Measurements from ENCODE around the gene PCDHGA12. TPM values are rescaled to one million over a fixed set of nuclear protein-coding genes. Genes with fewer than 3 reads are reported as not detected.
"Not testable (repeated sequence)": the region's sequence is repeated elsewhere in the genome, so short reads cannot be mapped to it uniquely, and the experiment has no call there.

PCDHGA12 gene
- not detected for polyA plus RNA-seq (2013, experiment 1 of 2)
- polyA plus RNA-seq (2013, experiment 2 of 2) = 0.13 TPM

DNA sequence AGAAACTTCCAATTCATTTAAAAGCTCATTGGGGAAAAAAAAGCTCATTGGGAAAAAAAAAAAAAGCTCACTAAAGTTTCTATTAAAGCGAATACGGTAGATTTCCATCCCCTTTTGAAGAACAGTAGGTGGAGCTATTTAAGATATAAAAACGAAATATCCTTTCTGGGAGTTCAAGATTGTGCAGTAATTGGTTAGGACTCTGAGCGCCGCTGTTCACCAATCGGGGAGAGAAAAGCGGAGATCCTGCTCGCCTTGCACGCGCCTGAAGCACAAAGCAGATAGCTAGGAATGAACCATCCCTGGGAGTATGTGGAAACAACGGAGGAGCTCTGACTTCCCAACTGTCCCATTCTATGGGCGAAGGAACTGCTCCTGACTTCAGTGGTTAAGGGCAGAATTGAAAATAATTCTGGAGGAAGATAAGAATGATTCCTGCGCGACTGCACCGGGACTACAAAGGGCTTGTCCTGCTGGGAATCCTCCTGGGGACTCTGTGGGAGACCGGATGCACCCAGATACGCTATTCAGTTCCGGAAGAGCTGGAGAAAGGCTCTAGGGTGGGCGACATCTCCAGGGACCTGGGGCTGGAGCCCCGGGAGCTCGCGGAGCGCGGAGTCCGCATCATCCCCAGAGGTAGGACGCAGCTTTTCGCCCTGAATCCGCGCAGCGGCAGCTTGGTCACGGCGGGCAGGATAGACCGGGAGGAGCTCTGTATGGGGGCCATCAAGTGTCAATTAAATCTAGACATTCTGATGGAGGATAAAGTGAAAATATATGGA lies at the start of gene PCDHGA12:
Gene PCDHGA12 (plus strand): TSS at position 176 of the 782 bp plus-strand sequence. CDS start 253 bp downstream, at position 429.
- no peaks in the 10 kb centered on the region for H3K27me3 ChIP-seq (ENCODE audit: insufficient read depth, low read length)
- no peaks in the 10 kb centered on the region for H3K4me1 ChIP-seq (ENCODE audit: insufficient read depth, low read length)
- peaks cover 41% of the 10 kb centered on the region; the same call in 1 of the 2 replicates for H3K36me3 ChIP-seq (ENCODE audit: insufficient read depth, low read length)
- peaks cover 73% of the 10 kb centered on the region for H3K9me3 ChIP-seq (ENCODE audit: insufficient read depth, low read depth, low read length)
- no peak within 1 kb of the TSS for H3K9ac ChIP-seq (ENCODE audit: low read depth, low read length)
- no peak within 1 kb of the TSS for H3K4me3 ChIP-seq (ENCODE audit: low read length)
- no peak within 1 kb of the TSS for H3K27ac ChIP-seq (ENCODE audit: low read depth, low read length)
- WGBS = 97% methylated on average over 33 of the region's 33 CpGs

- no peak within 1 kb of the TSS for H3K9ac ChIP-seq (ENCODE audit: low read depth, low read length)
- WGBS = 96% methylated on average over 37 of the region's 37 CpGs
- peaks cover 44% of the 10 kb centered on the region; the same call in 1 of the 2 replicates for H3K9me3 ChIP-seq (ENCODE audit: insufficient read depth, low read depth, low read length)
- H3K27me3 ChIP-seq (ENCODE audit: insufficient read depth, low read length) = no peaks in the 10 kb centered on the region
- H3K27ac ChIP-seq (ENCODE audit: low read depth, low read length) = no peak within 1 kb of the TSS
- 0 out of 2 replicates have a peak, but pooled peaks cover 3% of the 10 kb centered on the region for H3K36me3 ChIP-seq (ENCODE audit: insufficient read depth, low read length)
- H3K4me3 ChIP-seq (ENCODE audit: low read length) = no peak within 1 kb of the TSS
- H3K4me1 ChIP-seq (ENCODE audit: insufficient read depth, low read length) = no peaks in the 10 kb centered on the region
Observed at GRCh38 chr5:141382469-141383294, 47.6 kb upstream of the PCDHGA12 start, which contains the start of gene PCDHGA7. Gene PCDHGA7 (plus strand): TSS chr5:141382742. CDS start chr5:141382900, 158 bp downstream.

DNA sequence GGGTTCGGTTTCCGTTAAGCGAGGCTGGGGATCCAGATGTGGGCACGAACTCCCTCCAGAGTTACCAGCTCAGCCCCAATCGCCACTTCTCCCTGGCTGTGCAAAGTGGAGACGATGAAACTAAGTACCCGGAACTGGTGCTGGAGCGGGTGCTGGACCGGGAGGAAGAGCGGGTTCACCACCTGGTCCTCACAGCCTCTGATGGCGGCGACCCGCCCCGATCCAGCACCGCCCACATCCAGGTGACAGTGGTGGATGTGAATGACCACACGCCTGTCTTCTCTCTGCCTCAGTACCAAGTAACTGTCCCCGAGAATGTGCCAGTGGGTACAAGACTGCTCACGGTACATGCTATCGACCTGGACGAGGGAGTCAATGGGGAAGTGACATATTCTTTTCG lies 47.0 kb upstream of the PCDHGA12 start:
- H3K9ac ChIP-seq (ENCODE audit: low read depth, low read length) = no peak overlapping the region
- H3K9me3 ChIP-seq (ENCODE audit: insufficient read depth, low read depth, low read length) = peaks cover 46% of the 10 kb centered on the region
- WGBS = 95% methylated on average over 21 of the region's 21 CpGs
- no peaks in the 10 kb centered on the region for H3K4me1 ChIP-seq (ENCODE audit: insufficient read depth, low read length)
- H3K4me3 ChIP-seq (ENCODE audit: low read length) = no peak overlapping the region
- no peak overlapping the region for H3K27ac ChIP-seq (ENCODE audit: low read depth, low read length)
- H3K27me3 ChIP-seq (ENCODE audit: insufficient read depth, low read length) = no peaks in the 10 kb centered on the region
- 0 out of 2 replicates have a peak, but pooled peaks cover 3% of the 10 kb centered on the region for H3K36me3 ChIP-seq (ENCODE audit: insufficient read depth, low read length)

- peaks cover 9% of the 10 kb centered on the region; the same call in 1 of the 2 replicates for H3K36me3 ChIP-seq (ENCODE audit: insufficient read depth, low read length)
- H3K27ac ChIP-seq (ENCODE audit: low read depth, low read length) = no peak overlapping the region
- H3K9me3 ChIP-seq (ENCODE audit: insufficient read depth, low read depth, low read length) = peaks cover 59% of the 10 kb centered on the region
- H3K27me3 ChIP-seq (ENCODE audit: insufficient read depth, low read length) = no peaks in the 10 kb centered on the region
- H3K4me1 ChIP-seq (ENCODE audit: insufficient read depth, low read length) = no peaks in the 10 kb centered on the region
- no peak overlapping the region for H3K4me3 ChIP-seq (ENCODE audit: low read length)
- H3K9ac ChIP-seq (ENCODE audit: low read depth, low read length) = no peak overlapping the region
- WGBS = 96% methylated on average over 43 of the region's 43 CpGs
Observed at GRCh38 chr5:141384471-141385267, 45.6 kb upstream of the PCDHGA12 start.

DNA sequence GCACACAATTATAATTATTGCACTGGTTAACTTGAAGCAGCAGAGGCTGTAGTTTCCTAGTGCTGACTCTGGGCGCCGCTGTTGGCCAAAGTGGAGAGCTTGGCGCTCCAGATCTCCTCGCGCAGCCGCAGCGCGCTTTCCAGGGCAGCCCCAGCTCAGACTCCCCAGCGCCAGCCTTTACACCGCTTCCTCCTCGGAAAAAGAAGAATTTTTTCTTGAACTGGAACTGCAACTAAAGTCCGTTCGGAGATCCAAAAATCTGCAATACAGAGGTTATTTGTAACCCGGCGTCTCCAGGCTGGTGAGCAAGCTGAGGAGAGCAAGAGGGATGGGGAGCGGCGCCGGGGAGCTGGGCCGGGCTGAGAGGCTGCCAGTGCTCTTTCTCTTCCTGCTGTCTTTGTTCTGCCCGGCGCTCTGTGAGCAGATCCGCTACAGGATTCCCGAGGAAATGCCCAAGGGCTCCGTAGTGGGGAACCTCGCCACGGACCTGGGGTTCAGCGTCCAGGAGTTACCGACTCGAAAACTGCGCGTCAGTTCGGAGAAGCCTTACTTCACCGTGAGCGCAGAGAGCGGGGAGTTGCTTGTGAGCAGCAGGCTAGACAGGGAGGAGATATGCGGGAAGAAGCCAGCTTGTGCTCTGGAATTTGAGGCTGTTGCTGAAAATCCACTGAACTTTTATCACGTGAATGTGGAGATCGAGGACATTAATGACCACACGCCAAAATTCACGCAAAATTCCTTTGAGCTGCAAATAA lies 42.6 kb upstream of the PCDHGA12 start, which contains the start of gene PCDHGB4:
Gene PCDHGB4 (plus strand): TSS at position 142 of the 755 bp plus-strand sequence. CDS start 187 bp downstream, at position 329.
- Histone ChIP-seq H3K9me3 (ENCODE audit: insufficient read depth, low read depth, low read length) (peaks cover 77% of the 10 kb centered on the region), H3K36me3 (ENCODE audit: insufficient read depth, low read length) (peaks cover 19% of the 10 kb centered on the region; the same call in 1 of the 2 replicates), H3K4me3 (ENCODE audit: low read length) (peak within 1 kb of the TSS; percentile 59)
- H3K4me1 ChIP-seq (ENCODE audit: insufficient read depth, low read length); H3K27ac ChIP-seq (ENCODE audit: low read depth, low read length); H3K9ac ChIP-seq (ENCODE audit: low read depth, low read length); H3K27me3 ChIP-seq (ENCODE audit: insufficient read depth, low read length): not testable (repeated sequence)
- 79% methylated on average over 18 of the region's 40 CpGs for WGBS

GRCh38 chr5:141388661-141389060 lies 41.6 kb upstream of the PCDHGA12 start:
- WGBS = 94% methylated on average over 10 of the region's 10 CpGs
- H3K4me3 ChIP-seq (ENCODE audit: low read length) = peak overlapping the region; percentile 12; the same call in 1 of the 2 replicates
- no peaks in the 10 kb centered on the region for H3K27me3 ChIP-seq (ENCODE audit: insufficient read depth, low read length)
- peaks cover 28% of the 10 kb centered on the region; the same call in 1 of the 2 replicates for H3K36me3 ChIP-seq (ENCODE audit: insufficient read depth, low read length)
- H3K9ac ChIP-seq (ENCODE audit: low read depth, low read length) = no peak overlapping the region
- no peaks in the 10 kb centered on the region for H3K4me1 ChIP-seq (ENCODE audit: insufficient read depth, low read length)
- H3K9me3 ChIP-seq (ENCODE audit: insufficient read depth, low read depth, low read length) = peaks cover 77% of the 10 kb centered on the region
- no peak overlapping the region for H3K27ac ChIP-seq (ENCODE audit: low read depth, low read length)

- Histone ChIP-seq H3K4me1 (ENCODE audit: insufficient read depth, low read length) (no peaks in the 10 kb centered on the region), H3K27ac (ENCODE audit: low read depth, low read length) (no peak overlapping the region), H3K9me3 (ENCODE audit: insufficient read depth, low read depth, low read length) (peaks cover 78% of the 10 kb centered on the region), H3K36me3 (ENCODE audit: insufficient read depth, low read length) (peaks cover 28% of the 10 kb centered on the region; the same call in 1 of the 2 replicates), H3K27me3 (ENCODE audit: insufficient read depth, low read length) (no peaks in the 10 kb centered on the region), H3K9ac (ENCODE audit: low read depth, low read length) (no peak overlapping the region), H3K4me3 (ENCODE audit: low read length) (peak overlapping the region; percentile 12; the same call in 1 of the 2 replicates)
- 97% methylated on average over 77 of the region's 77 CpGs for whole genome bisulfite sequencing
Observed at GRCh38 chr5:141389153-141390042, 40.9 kb upstream of the PCDHGA12 start.

DNA sequence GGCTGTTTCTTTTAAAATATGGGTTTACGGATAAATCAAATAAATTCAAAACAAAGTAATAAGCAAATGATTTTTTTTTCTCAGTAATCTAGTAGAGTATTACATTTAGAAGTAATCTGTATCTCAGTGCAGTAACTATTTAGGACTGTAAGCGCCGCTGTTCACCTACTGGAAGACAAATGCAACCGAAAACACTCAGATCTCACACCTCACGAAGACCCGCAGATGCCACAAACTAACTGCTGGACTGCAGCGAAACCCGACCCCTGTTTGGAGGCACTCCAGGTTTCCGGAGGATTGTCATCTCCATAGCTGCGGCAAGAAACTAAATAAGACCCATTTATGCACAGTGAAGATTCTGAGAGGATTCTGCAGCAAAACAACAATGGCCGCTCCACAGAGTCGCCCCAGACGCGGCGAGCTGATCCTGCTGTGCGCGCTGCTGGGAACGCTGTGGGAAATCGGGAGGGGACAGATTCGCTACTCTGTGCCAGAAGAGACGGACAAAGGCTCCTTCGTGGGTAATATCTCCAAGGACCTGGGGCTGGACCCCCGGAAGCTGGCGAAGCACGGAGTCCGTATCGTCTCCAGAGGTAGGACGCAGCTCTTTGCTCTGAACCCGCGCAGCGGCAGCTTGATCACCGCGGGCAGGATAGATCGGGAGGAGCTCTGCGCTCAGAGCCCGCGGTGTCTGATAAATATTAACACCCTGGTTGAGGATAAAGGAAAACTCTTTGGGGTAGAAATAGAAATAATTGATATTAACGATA lies 37.7 kb upstream of the PCDHGA12 start, which contains the start of gene PCDHGA8:
Gene PCDHGA8 (plus strand): TSS at position 205 of the 770 bp plus-strand sequence. CDS start 181 bp downstream, at position 386.
- H3K27ac ChIP-seq (ENCODE audit: low read depth, low read length) = no peak within 1 kb of the TSS
- H3K27me3 ChIP-seq (ENCODE audit: insufficient read depth, low read length) = no peaks in the 10 kb centered on the region
- no peaks in the 10 kb centered on the region for H3K4me1 ChIP-seq (ENCODE audit: insufficient read depth, low read length)
- no peak within 1 kb of the TSS for H3K4me3 ChIP-seq (ENCODE audit: low read length)
- peaks cover 28% of the 10 kb centered on the region; the same call in 1 of the 2 replicates for H3K36me3 ChIP-seq (ENCODE audit: insufficient read depth, low read length)
- no peak within 1 kb of the TSS for H3K9ac ChIP-seq (ENCODE audit: low read depth, low read length)
- H3K9me3 ChIP-seq (ENCODE audit: insufficient read depth, low read depth, low read length) = peaks cover 85% of the 10 kb centered on the region
- WGBS = 96% methylated on average over 37 of the region's 38 CpGs

- no peak overlapping the region for H3K27ac ChIP-seq (ENCODE audit: low read depth, low read length)
- peaks cover 85% of the 10 kb centered on the region for H3K9me3 ChIP-seq (ENCODE audit: insufficient read depth, low read depth, low read length)
- H3K4me1 ChIP-seq (ENCODE audit: insufficient read depth, low read length) = no peaks in the 10 kb centered on the region
- 94% methylated on average over 21 of the region's 21 CpGs for WGBS
- peaks cover 28% of the 10 kb centered on the region; the same call in 1 of the 2 replicates for H3K36me3 ChIP-seq (ENCODE audit: insufficient read depth, low read length)
- H3K4me3 ChIP-seq (ENCODE audit: low read length) = no peak overlapping the region
- H3K27me3 ChIP-seq (ENCODE audit: insufficient read depth, low read length) = no peaks in the 10 kb centered on the region
- H3K9ac ChIP-seq (ENCODE audit: low read depth, low read length) = no peak overlapping the region
Observed at GRCh38 chr5:141393267-141393666, 37.0 kb upstream of the PCDHGA12 start.
